ENCODE data around the gene AP1M2. TPM values are rescaled to one million over a fixed set of nuclear protein-coding genes. Genes with fewer than 3 reads are reported as not detected.

AP1M2 gene
- total RNA-seq, 1 experiment from 2014 or later: 126 TPM

DNA sequence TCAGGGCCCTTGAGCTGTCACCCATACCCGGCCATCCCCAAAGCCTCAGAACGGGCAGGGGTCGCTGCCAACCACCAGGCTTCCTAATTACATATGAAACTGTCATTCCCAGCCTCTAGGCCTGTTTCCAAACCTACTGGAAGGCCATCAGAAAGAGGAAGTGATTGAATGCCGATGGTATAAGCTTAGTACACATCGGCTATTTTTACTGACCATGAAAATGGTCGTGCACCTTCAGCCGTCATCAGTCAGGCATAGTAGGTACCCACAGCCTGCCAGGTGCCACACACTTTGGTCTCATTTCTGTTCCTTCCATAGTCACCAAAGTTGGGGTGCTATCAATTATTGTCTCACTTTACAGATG is 31.5 kb downstream of the AP1M2 start:
- POLR2A ChIA-PET (ENCODE audit: unreplicated experiment): no interaction called here
- H3K27me3 ChIP-seq (ENCODE audit: insufficient read depth, low read depth): no peaks in the 10 kb centered on the region
- no peak overlapping the region for H3K4me3 ChIP-seq
- H3K4me1 ChIP-seq (replicated peaks; ENCODE audit: insufficient read depth): no peaks in the 10 kb centered on the region
- peaks cover 46% of the 10 kb centered on the region for H3F3A ChIP-seq (ENCODE audit: insufficient read depth, low read depth)
- H3K9me3 ChIP-seq (ENCODE audit: insufficient read depth, low read depth): no peaks in the 10 kb centered on the region
- H3K27ac ChIP-seq: no peak overlapping the region
- intact Hi-C loops (cut with micrococcal nuclease; ENCODE audit: unreplicated experiment): no loop called here
- no peak overlapping the region for H2AFZ ChIP-seq
- H3K36me3 ChIP-seq (ENCODE audit: low read depth): peaks cover 20% of the 10 kb centered on the region
- no peak overlapping the region for H3K4me2 ChIP-seq
- H3K79me2 ChIP-seq (ENCODE audit: low read depth): no peaks in the 10 kb centered on the region
- no TSS peak for BruUV-seq (replicated peaks)
- DNase-seq: no peak
- CTCF ChIA-PET: no interaction called here
- H4K20me1 ChIP-seq (ENCODE audit: insufficient read depth): no peaks in the 10 kb centered on the region; the same call in none of the 2 replicates
- no peak for TF ChIP-seq EZH2 (IDR thresholded peaks at IDR 0.05; ENCODE audit: low read depth)
- TF ChIP-seq, protein P1, sequence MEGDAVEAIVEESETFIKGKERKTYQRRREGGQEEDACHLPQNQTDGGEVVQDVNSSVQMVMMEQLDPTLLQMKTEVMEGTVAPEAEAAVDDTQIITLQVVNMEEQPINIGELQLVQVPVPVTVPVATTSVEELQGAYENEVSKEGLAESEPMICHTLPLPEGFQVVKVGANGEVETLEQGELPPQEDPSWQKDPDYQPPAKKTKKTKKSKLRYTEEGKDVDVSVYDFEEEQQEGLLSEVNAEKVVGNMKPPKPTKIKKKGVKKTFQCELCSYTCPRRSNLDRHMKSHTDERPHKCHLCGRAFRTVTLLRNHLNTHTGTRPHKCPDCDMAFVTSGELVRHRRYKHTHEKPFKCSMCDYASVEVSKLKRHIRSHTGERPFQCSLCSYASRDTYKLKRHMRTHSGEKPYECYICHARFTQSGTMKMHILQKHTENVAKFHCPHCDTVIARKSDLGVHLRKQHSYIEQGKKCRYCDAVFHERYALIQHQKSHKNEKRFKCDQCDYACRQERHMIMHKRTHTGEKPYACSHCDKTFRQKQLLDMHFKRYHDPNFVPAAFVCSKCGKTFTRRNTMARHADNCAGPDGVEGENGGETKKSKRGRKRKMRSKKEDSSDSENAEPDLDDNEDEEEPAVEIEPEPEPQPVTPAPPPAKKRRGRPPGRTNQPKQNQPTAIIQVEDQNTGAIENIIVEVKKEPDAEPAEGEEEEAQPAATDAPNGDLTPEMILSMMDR (conservative IDR thresholded peaks at IDR 0.05): no peak
- H3K9me2 ChIP-seq (ENCODE audit: insufficient read depth): no peaks in the 10 kb centered on the region

DNA sequence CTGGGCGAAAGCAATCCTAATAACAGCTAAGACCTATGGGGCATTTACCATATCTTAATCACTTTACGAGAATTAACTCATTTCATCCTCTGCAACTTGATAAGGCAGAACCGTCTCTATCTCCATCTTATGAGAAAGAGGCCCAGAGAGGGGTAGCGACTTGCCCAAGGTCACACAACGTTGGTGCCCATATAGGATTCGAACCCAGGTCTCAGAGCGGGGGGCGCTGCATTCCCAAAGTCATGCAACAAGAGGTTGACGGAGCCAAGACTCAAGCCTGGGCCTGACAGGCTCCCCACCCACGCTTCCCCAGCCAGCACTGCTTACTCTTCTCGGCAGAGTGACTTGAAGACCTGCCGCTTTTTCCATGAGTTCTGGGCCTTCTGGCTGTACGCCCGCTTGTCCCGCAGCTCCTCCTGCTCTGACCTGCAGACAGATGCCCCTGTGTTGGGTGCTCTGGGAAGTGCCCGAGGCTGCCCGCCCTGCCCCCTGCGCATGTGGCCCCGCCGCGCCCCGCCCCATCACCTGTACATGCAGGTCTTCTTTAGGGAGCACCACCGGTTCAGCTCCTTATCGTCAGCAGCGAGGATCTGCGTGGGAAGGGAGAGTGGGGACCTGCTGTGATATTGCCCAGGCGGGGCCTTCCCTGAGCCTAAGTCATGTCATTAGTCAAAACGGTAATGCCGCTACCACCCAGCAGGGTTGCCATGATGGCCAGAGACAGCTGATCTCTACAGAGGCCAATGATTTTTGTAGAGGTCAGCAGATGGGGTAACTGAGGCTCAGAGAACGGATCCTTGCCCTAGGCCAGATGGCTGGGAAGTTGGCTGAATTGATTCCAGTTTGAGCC is 32.1 kb downstream of the AP1M2 start:
- H3K4me1 ChIP-seq (replicated peaks; ENCODE audit: insufficient read depth): no peaks in the 10 kb centered on the region
- no peak for TF ChIP-seq EZH2 (IDR thresholded peaks at IDR 0.05; ENCODE audit: low read depth)
- TF ChIP-seq, protein P1 (conservative IDR thresholded peaks at IDR 0.05): no peak
- no peaks in the 10 kb centered on the region for H3K9me2 ChIP-seq (ENCODE audit: insufficient read depth)
- no peak overlapping the region for H3K4me2 ChIP-seq
- H3K27me3 ChIP-seq (ENCODE audit: insufficient read depth, low read depth): no peaks in the 10 kb centered on the region
- no peaks in the 10 kb centered on the region for H3K9me3 ChIP-seq (ENCODE audit: insufficient read depth, low read depth)
- DNase-seq: no peak
- no peak overlapping the region for H3K4me3 ChIP-seq
- peaks cover 47% of the 10 kb centered on the region for H3F3A ChIP-seq (ENCODE audit: insufficient read depth, low read depth)
- POLR2A ChIA-PET (ENCODE audit: unreplicated experiment): no interaction called here
- peaks cover 17% of the 10 kb centered on the region for H3K36me3 ChIP-seq (ENCODE audit: low read depth)
- H2AFZ ChIP-seq: no peak overlapping the region
- H3K79me2 ChIP-seq (ENCODE audit: low read depth): no peaks in the 10 kb centered on the region
- no peaks in the 10 kb centered on the region; the same call in none of the 2 replicates for H4K20me1 ChIP-seq (ENCODE audit: insufficient read depth)
- H3K27ac ChIP-seq: no peak overlapping the region
- CTCF ChIA-PET: no interaction called here
- intact Hi-C loops (cut with micrococcal nuclease; ENCODE audit: unreplicated experiment): no loop called here
- BruUV-seq (replicated peaks): no TSS peak

DNA sequence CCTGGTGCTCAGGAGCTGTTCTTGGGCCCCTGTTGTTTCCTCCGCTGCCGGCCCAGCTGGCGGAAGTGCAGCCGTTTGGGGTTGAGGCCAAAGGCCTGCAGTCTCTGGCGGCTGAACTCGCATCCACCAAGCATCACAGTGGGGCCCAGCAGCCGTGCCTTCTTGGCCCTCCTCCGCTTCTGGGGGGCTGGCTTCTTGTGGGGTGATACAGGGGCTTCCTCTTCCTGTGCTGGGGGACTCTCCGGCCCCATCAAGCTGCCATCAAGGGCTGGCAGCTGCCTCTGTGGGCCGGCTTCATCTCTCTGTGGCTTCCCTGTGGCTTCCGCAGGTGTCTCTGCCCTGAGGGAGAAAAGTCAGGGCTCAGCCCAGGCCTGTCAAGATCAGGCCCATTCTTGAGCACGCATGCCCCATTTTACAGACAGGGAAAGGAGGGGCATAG is 33.1 kb downstream of the AP1M2 start:
- Histone ChIP-seq H3K4me1 (replicated peaks; ENCODE audit: insufficient read depth) (no peaks in the 10 kb centered on the region), H3K4me3 (no peak overlapping the region), H3K9me3 (ENCODE audit: insufficient read depth, low read depth) (no peaks in the 10 kb centered on the region), H3K9me2 (ENCODE audit: insufficient read depth) (no peaks in the 10 kb centered on the region), H3K79me2 (ENCODE audit: low read depth) (no peaks in the 10 kb centered on the region), H3F3A (ENCODE audit: insufficient read depth, low read depth) (peaks cover 44% of the 10 kb centered on the region), H2AFZ (no peak overlapping the region), H3K36me3 (ENCODE audit: low read depth) (peaks cover 17% of the 10 kb centered on the region), H4K20me1 (ENCODE audit: insufficient read depth) (no peaks in the 10 kb centered on the region; the same call in none of the 2 replicates), H3K4me2 (no peak overlapping the region), H3K27me3 (ENCODE audit: insufficient read depth, low read depth) (no peaks in the 10 kb centered on the region), H3K27ac (no peak overlapping the region)
- POLR2A ChIA-PET (ENCODE audit: unreplicated experiment): no interaction called here
- CTCF ChIA-PET: no interaction called here
- TF ChIP-seq, protein P1 (conservative IDR thresholded peaks at IDR 0.05): no peak
- no peak for TF ChIP-seq EZH2 (IDR thresholded peaks at IDR 0.05; ENCODE audit: low read depth)
- DNase-seq: no peak
- intact Hi-C loops (cut with micrococcal nuclease; ENCODE audit: unreplicated experiment): no loop called here
- BruUV-seq (replicated peaks): no TSS peak

Measured in PC-9 (cell line).